Caco-2 (cell line): ENCODE results near the gene GFPT1. TPM values are rescaled to one million over a fixed set of nuclear protein-coding genes. Genes with fewer than 3 reads are reported as not detected.

Experiments
- BruUV-seq: library from RNA; stranded (reverse); fragments of 400-500 nt; replicated peaks from 2 replicates; lab custom pipeline; 2021; lab: Mats Ljungman, UMichigan
- CTCF ChIA-PET: fragments of 300-600 bp; sonication (Branson Sonifier 250); formaldehyde crosslinking; loops from one replicate; lab custom pipeline; 2022; ENCODE audit warnings: antibody characterized with exemption; lab: Charles Lee
- POLR2A ChIA-PET: fragments of 300-600 bp; sonication (Branson Sonifier 250); formaldehyde crosslinking; loops from one replicate; lab custom pipeline; 2022; ENCODE audit warnings: antibody characterized with exemption; lab: Charles Lee
- DNase-seq, 2 experiments: peaks; one replicate each; pipeline versions ENCODE4 v3.0.0 to v3.0.0-alpha.2; 2020 to 2022
- H3K27me3 ChIP-seq: replicated peaks from 2 replicates; pipeline ENCODE4 v1.6.0; 2011; ENCODE audit warnings: low read length; ENCODE audit not compliant: control insufficient read depth, insufficient read depth
- H3K36me3 ChIP-seq: 2 replicates; pipeline ENCODE4 v1.5.1; 2011; ENCODE audit warnings: low read length; ENCODE audit not compliant: control insufficient read depth, insufficient read depth
- H3K4me1 ChIP-seq: fragments of 250-450 bp; sonication (Bioruptor Pico); 2 replicates; pipeline ENCODE4 v1.5.1; 2020; ENCODE audit warnings: mild to moderate bottlenecking
- H3K4me3 ChIP-seq: 2 replicates; pipeline ENCODE4 v1.5.1; 2011; ENCODE audit warnings: low read depth, mild to moderate bottlenecking, control low read depth, low read length
- H3K9me3 ChIP-seq: fragments of 250-450 bp; sonication (Bioruptor Pico); 2 replicates; pipeline ENCODE4 v1.5.1; 2020; ENCODE audit warnings: mild to moderate bottlenecking, moderate library complexity
- H3K27ac Mint-ChIP-seq: one replicate; pipeline ENCODE4 v1.8.0; 2022; ENCODE audit warnings: mixed read lengths; ENCODE audit not compliant: unreplicated experiment
- H3K27me3 Mint-ChIP-seq: one replicate; pipeline ENCODE4 v1.8.0; 2022; ENCODE audit warnings: mixed read lengths; ENCODE audit not compliant: insufficient read depth, unreplicated experiment
- H3K36me3 Mint-ChIP-seq: one replicate; pipeline ENCODE4 v1.8.0; 2022; ENCODE audit warnings: mild to moderate bottlenecking, mixed read lengths; ENCODE audit not compliant: insufficient read depth, unreplicated experiment
- H3K4me1 Mint-ChIP-seq: one replicate; pipeline ENCODE4 v1.8.0; 2022; ENCODE audit warnings: low read depth, mixed read lengths; ENCODE audit not compliant: unreplicated experiment
- H3K4me3 Mint-ChIP-seq: one replicate; pipeline ENCODE4 v1.8.0; 2022; ENCODE audit warnings: mild to moderate bottlenecking, moderate library complexity, mixed read lengths; ENCODE audit not compliant: unreplicated experiment
- H3K9me3 Mint-ChIP-seq: one replicate; pipeline ENCODE4 v1.8.0; 2022; ENCODE audit warnings: mixed read lengths; ENCODE audit not compliant: unreplicated experiment
- intact Hi-C: fragments of 100-400 bp; cut with micrococcal nuclease; formaldehyde crosslinking; loops from one replicate; pipeline ENCODE4 v1.10.0; 2022; ENCODE audit not compliant: unreplicated experiment
- total RNA-seq: library from RNA; stranded (reverse); gene quantifications from 2 replicates; pipeline ENCODE4 v1.2.3, GENCODE V29; 2022
- TF ChIP-seq, protein P1 (sequence below), 2 experiments: fragments of 200-600 bp in 1 of 2; IDR thresholded peaks; 1 replicate in 1 of 2; 2 replicates in 1 of 2; pipeline versions ENCODE4 v1.5.1 to v1.8.0; 2011 to 2022; ENCODE audit warnings: antibody characterized with exemption in 1 of 2, control low read depth in 1 of 2, inconsistent platforms in 1 of 2, low read depth in 1 of 2, low read length in 1 of 2, mild to moderate bottlenecking in 1 of 2, moderate library complexity in 1 of 2; ENCODE audit not compliant: insufficient read depth in 1 of 2, severe bottlenecking in 1 of 2, unreplicated experiment in 1 of 2

GFPT1 gene
- total RNA-seq, 1 experiment from 2014 or later, result 129 TPM

DNA sequence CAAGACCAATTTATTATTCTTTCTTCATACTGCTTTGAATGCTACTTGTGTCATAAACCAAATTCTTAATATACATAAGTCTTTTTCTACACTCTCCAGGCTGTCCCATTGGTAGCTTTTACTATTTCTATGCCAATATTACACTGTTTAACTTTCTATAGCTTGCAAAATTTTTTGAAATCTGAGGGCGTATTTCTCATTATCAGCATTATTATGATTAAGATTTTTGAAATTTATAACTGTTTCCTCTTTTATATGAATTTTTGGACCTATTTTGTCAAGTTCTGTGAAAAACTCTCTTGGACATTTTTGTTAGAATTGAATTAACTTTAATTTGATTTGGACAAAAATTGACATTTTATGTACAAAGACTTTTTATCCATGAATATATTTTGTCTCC is 98.6 kb downstream of the GFPT1 start:
- ChIA-PET CTCF (interaction anchor here (0.6 kb wide), 1 partner anchor 1249 kb away, joined by 4 read pairs; no protein-coding TSS in a partner anchor), POLR2A (no interaction called here)
- Histone ChIP-seq H3K36me3 (no peaks in the 10 kb centered on the region), H3K4me3 (no peak overlapping the region), H3K4me1 (no peaks in the 10 kb centered on the region), H3K9me3 (no peaks in the 10 kb centered on the region), H3K27me3 (no peaks in the 10 kb centered on the region)
- H3K27ac Mint-ChIP-seq, result no peak overlapping the region
- H3K4me1 Mint-ChIP-seq, result no peaks in the 10 kb centered on the region
- TF ChIP-seq, protein P1, sequence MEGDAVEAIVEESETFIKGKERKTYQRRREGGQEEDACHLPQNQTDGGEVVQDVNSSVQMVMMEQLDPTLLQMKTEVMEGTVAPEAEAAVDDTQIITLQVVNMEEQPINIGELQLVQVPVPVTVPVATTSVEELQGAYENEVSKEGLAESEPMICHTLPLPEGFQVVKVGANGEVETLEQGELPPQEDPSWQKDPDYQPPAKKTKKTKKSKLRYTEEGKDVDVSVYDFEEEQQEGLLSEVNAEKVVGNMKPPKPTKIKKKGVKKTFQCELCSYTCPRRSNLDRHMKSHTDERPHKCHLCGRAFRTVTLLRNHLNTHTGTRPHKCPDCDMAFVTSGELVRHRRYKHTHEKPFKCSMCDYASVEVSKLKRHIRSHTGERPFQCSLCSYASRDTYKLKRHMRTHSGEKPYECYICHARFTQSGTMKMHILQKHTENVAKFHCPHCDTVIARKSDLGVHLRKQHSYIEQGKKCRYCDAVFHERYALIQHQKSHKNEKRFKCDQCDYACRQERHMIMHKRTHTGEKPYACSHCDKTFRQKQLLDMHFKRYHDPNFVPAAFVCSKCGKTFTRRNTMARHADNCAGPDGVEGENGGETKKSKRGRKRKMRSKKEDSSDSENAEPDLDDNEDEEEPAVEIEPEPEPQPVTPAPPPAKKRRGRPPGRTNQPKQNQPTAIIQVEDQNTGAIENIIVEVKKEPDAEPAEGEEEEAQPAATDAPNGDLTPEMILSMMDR (IDR thresholded peaks at IDR 0.05; ENCODE audit: insufficient read depth in 1 of 2, low read depth in 1 of 2, low read length in 1 of 2, severe bottlenecking in 1 of 2, unreplicated experiment in 1 of 2), result no peak
- H3K27me3 Mint-ChIP-seq, result peaks cover 3% of the 10 kb centered on the region
- no TSS peak for BruUV-seq
- no peaks in the 10 kb centered on the region for H3K36me3 Mint-ChIP-seq
- intact Hi-C loops, result no loop called here
- no peak overlapping the region for H3K4me3 Mint-ChIP-seq
- no peaks in the 10 kb centered on the region for H3K9me3 Mint-ChIP-seq
- DNase-seq, result no peak

DNA sequence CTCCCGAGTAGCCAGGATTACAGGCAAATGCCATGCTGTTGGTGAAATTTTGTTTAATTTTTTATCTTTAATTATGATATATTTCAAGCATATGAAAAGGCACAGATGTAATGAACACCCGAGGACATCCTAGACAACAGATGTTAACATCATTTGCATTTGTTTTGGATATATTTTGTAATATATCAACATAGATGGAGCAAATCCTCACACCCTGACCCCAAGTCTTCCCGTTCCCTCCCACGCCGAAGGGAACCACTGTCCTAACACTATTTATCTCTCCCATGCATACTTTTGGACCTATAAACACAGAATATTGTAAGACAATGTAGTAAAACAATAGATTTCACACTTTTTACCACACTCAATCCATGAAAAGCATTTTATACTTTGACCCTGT is 99.5 kb downstream of the GFPT1 start:
- Histone ChIP-seq H3K4me1 (no peaks in the 10 kb centered on the region), H3K9me3 (no peaks in the 10 kb centered on the region), H3K4me3 (no peak overlapping the region), H3K27me3 (no peaks in the 10 kb centered on the region), H3K36me3 (no peaks in the 10 kb centered on the region)
- Mint-ChIP-seq H3K4me1 (no peaks in the 10 kb centered on the region), H3K27me3 (peaks cover 3% of the 10 kb centered on the region), H3K4me3 (no peak overlapping the region), H3K9me3 (no peaks in the 10 kb centered on the region), H3K36me3 (peaks cover 2% of the 10 kb centered on the region), H3K27ac (no peak overlapping the region)
- no peak for DNase-seq
- ChIA-PET POLR2A (no interaction called here), CTCF (no interaction called here)
- TF ChIP-seq, protein P1 (IDR thresholded peaks at IDR 0.05; ENCODE audit: insufficient read depth in 1 of 2, low read depth in 1 of 2, low read length in 1 of 2, severe bottlenecking in 1 of 2, unreplicated experiment in 1 of 2), result no peak
- intact Hi-C loops, result no loop called here
- BruUV-seq, result no TSS peak

DNA sequence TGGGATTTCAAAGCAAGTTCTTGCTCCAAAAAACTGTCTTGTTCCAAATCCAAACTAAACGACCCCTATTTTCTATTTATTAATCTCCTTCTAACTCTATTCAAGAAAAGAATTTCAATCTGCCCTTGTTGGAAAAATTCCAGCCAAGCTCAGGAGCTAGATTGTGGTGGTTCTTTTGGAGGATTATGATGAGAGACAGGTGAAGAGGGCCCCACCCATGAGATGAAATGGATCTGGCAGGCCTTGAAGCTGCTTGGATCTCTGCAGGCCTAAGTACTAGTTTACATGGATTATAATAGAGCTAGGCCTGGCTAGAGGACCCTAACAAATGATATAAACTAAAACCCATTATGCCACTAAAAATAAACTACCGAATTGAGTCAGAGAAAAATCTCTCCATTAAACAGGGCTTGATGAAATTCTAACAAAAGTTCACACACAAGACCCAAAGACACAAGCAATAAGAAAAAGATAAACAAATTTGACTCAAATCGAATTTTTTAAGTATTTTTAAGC is 101.6 kb downstream of the GFPT1 start:
- Mint-ChIP-seq H3K36me3 (peaks cover 5% of the 10 kb centered on the region), H3K27ac (no peak overlapping the region), H3K4me3 (no peak overlapping the region), H3K4me1 (no peaks in the 10 kb centered on the region), H3K27me3 (peaks cover 3% of the 10 kb centered on the region), H3K9me3 (no peaks in the 10 kb centered on the region)
- intact Hi-C loops, result no loop called here
- no peak for DNase-seq
- no peaks in the 10 kb centered on the region for H3K27me3 ChIP-seq
- ChIA-PET POLR2A (no interaction called here), CTCF (no interaction called here)
- H3K36me3 ChIP-seq, result no peaks in the 10 kb centered on the region
- no peak overlapping the region for H3K4me3 ChIP-seq
- no peaks in the 10 kb centered on the region for H3K9me3 ChIP-seq
- no peaks in the 10 kb centered on the region for H3K4me1 ChIP-seq
- TF ChIP-seq, protein P1 (IDR thresholded peaks at IDR 0.05; ENCODE audit: insufficient read depth in 1 of 2, low read depth in 1 of 2, low read length in 1 of 2, severe bottlenecking in 1 of 2, unreplicated experiment in 1 of 2), result no peak
- no TSS peak for BruUV-seq
